PC-3 (cell line): Measurements from ENCODE around the gene TNPO3. TPM values are rescaled to one million over a fixed set of nuclear protein-coding genes. Genes with fewer than 3 reads are reported as not detected.

Experiments
- ATAC-seq: fragments of 200-7000 bp; cut with Tn5 transposase; 2 replicates; pipeline ENCODE4 v1.9.1; 2020; ENCODE audit warnings: mild to moderate bottlenecking, moderate library complexity
- BruUV-seq: library from RNA; stranded (reverse); fragments of 400-500 nt; replicated peaks from 2 replicates; lab custom pipeline; 2021; lab: Mats Ljungman, UMichigan
- CTCF ChIA-PET: fragments of 300-600 bp; sonication (Branson Sonifier 250); formaldehyde crosslinking; loops from one replicate; lab custom pipeline; 2022; ENCODE audit warnings: antibody characterized with exemption; lab: Charles Lee
- POLR2A ChIA-PET: fragments of 300-600 bp; sonication (Branson Sonifier 250); formaldehyde crosslinking; loops from one replicate; lab custom pipeline; 2022; ENCODE audit warnings: antibody characterized with exemption; ENCODE audit not compliant: unreplicated experiment; lab: Charles Lee
- DNase-seq: peaks from one replicate; pipeline ENCODE4 v3.0.0-alpha.2; 2015
- H2AFZ ChIP-seq: fragments of 300-600 bp; sonication (generic); 2 replicates; pipeline ENCODE4 v1.6.0; 2016; ENCODE audit warnings: antibody characterized with exemption, low read length
- H3F3A ChIP-seq: fragments of 300-600 bp; sonication (generic); one replicate; pipeline ENCODE4 v1.6.0; 2017; ENCODE audit warnings: antibody characterized with exemption, low read length, control low read depth, mild to moderate bottlenecking; ENCODE audit not compliant: unreplicated experiment
- H3K27ac ChIP-seq: fragments of 300-600 bp; sonication (generic); 2 replicates; pipeline ENCODE4 v1.5.1; 2016; ENCODE audit warnings: mild to moderate bottlenecking, low read length
- H3K27me3 ChIP-seq: fragments of 300-600 bp; sonication (generic); 2 replicates; pipeline ENCODE4 v1.6.1; 2016; ENCODE audit warnings: low read length, mixed read lengths
- H3K36me3 ChIP-seq: fragments of 300-600 bp; sonication (generic); 2 replicates; pipeline ENCODE4 v1.6.1; 2016; ENCODE audit warnings: low read depth, mixed run types, low read length, mixed read lengths
- H3K4me1 ChIP-seq: fragments of 300-600 bp; sonication (generic); 2 replicates; pipeline ENCODE4 v1.5.1; 2016; ENCODE audit warnings: low read length; ENCODE audit not compliant: insufficient read depth
- H3K4me2 ChIP-seq: fragments of 300-600 bp; sonication (generic); 2 replicates; pipeline ENCODE4 v1.6.0; 2016; ENCODE audit warnings: low read length
- H3K4me3 ChIP-seq: fragments of 300-600 bp; sonication (generic); 2 replicates; pipeline ENCODE4 v1.5.1; 2016; ENCODE audit warnings: mild to moderate bottlenecking, low read length, mixed read lengths
- H3K79me2 ChIP-seq: fragments of 300-600 bp; sonication (generic); 2 replicates; pipeline ENCODE4 v1.6.1; 2017; ENCODE audit warnings: low read length, mixed read lengths
- H3K9ac ChIP-seq: fragments of 300-600 bp; sonication (generic); 2 replicates; pipeline ENCODE4 v1.6.0; 2016; ENCODE audit warnings: mild to moderate bottlenecking, low read length
- H3K9me2 ChIP-seq: fragments of 300-600 bp; sonication (generic); replicated peaks from 2 replicates; pipeline ENCODE4 v1.6.1; 2016; ENCODE audit warnings: mixed run types, low read length, mixed read lengths
- H3K9me3 ChIP-seq: fragments of 300-600 bp; sonication (generic); 2 replicates; pipeline ENCODE4 v1.6.1; 2016; ENCODE audit warnings: low read length, mixed read lengths
- H4K20me1 ChIP-seq: fragments of 300-600 bp; sonication (generic); 2 replicates; pipeline ENCODE4 v1.6.1; 2016; ENCODE audit warnings: low read length, mixed read lengths
- CTCF ChIP-seq: fragments of 300-600 bp; sonication (generic); conservative IDR thresholded peaks from 2 replicates; pipeline ENCODE4 v1.5.1; 2017; ENCODE audit warnings: antibody characterized with exemption, low read depth, mild to moderate bottlenecking, low read length
- EZH2 ChIP-seq: fragments of 300-600 bp; sonication (generic); IDR thresholded peaks from one replicate; pipeline ENCODE4 v1.6.1; 2017; ENCODE audit warnings: antibody characterized with exemption, mild to moderate bottlenecking, low read length; ENCODE audit not compliant: unreplicated experiment
- EZH2phosphoT487 ChIP-seq: fragments of 300-600 bp; sonication (generic); IDR thresholded peaks from 2 replicates; pipeline ENCODE4 v1.6.1; 2018; ENCODE audit warnings: mild to moderate bottlenecking, antibody characterized with exemption, low read length, borderline replicate concordance
- intact Hi-C: fragments of 100-400 bp; cut with micrococcal nuclease; formaldehyde crosslinking; loops from 2 replicates; pipeline ENCODE4 v1.9.0; 2023
- total RNA-seq: library from RNA; depleted of rRNA; stranded (reverse); fragments of >200 nt; gene quantifications from 2 replicates; pipeline ENCODE4 v1.2.3, GENCODE V29; 2014

The TNPO3 gene
- total RNA-seq, 1 experiment from 2014 or later: 55.9 TPM

GRCh38 chr7:128924707-128925588 lies 130.0 kb downstream of the TNPO3 start:
- Histone ChIP-seq H3K4me3 (no peak overlapping the region), H2AFZ (no peak overlapping the region), H3F3A (no peaks in the 10 kb centered on the region), H3K4me2 (no peak overlapping the region), H3K79me2 (no peaks in the 10 kb centered on the region), H3K9me2 (no peaks in the 10 kb centered on the region), H3K4me1 (no peaks in the 10 kb centered on the region), H3K36me3 (no peaks in the 10 kb centered on the region), H3K9me3 (no peaks in the 10 kb centered on the region), H3K27ac (no peak overlapping the region), H4K20me1 (no peaks in the 10 kb centered on the region), H3K27me3 (peaks cover 11% of the 10 kb centered on the region; the same call in 1 of the 2 replicates), H3K9ac (no peak overlapping the region)
- ChIA-PET POLR2A (no interaction called here), CTCF (interaction anchor here (0.5 kb wide), 1 partner anchor 18 kb away, joined by 3 read pairs; no protein-coding TSS in a partner anchor)
- no peak for TF ChIP-seq EZH2phosphoT487
- no peak for TF ChIP-seq CTCF
- TF ChIP-seq EZH2: no peak
- DNase-seq: no peak
- intact Hi-C loops: no loop called here
- no TSS peak for BruUV-seq
- ATAC-seq: no peak

- H3K79me2 ChIP-seq: no peaks in the 10 kb centered on the region
- no peak overlapping the region for H3K9ac ChIP-seq
- intact Hi-C loops: no loop called here
- no peaks in the 10 kb centered on the region for H4K20me1 ChIP-seq
- H3K9me2 ChIP-seq: no peaks in the 10 kb centered on the region
- ChIA-PET CTCF (no interaction called here), POLR2A (no interaction called here)
- no TSS peak for BruUV-seq
- no peak overlapping the region for H3K4me2 ChIP-seq
- no peak overlapping the region for H3K4me3 ChIP-seq
- ATAC-seq (peak; percentile 35), DNase-seq (no peak)
- H3K9me3 ChIP-seq: no peaks in the 10 kb centered on the region
- H3F3A ChIP-seq: no peaks in the 10 kb centered on the region
- H3K4me1 ChIP-seq: no peaks in the 10 kb centered on the region
- H3K27ac ChIP-seq: no peak overlapping the region
- no peaks in the 10 kb centered on the region for H3K36me3 ChIP-seq
- peaks cover 11% of the 10 kb centered on the region; the same call in 1 of the 2 replicates for H3K27me3 ChIP-seq
- TF ChIP-seq EZH2: no peak
- no peak for TF ChIP-seq CTCF
- no peak for TF ChIP-seq EZH2phosphoT487
- no peak overlapping the region for H2AFZ ChIP-seq
Measured at GRCh38 chr7:128923411-128923800, 131.5 kb downstream of the TNPO3 start.
